Trophoblast cell (in vitro differentiated cells and primary cell): ENCODE data around the gene SBF2.

Experiments
- DNase-seq, 2 donors: peaks; one replicate each; pipeline ENCODE4 v3.0.0-alpha.2; 2016
- H2AFZ ChIP-seq: 2 replicates; pipeline ENCODE4 v1.6.1; 2013; ENCODE audit warnings: low read length, moderate library complexity, mild to moderate bottlenecking; ENCODE audit not compliant: insufficient read depth, poor library complexity
- H2AK5ac ChIP-seq: 2 replicates; pipeline ENCODE4 v1.6.1; 2013; ENCODE audit warnings: mild to moderate bottlenecking, low read length
- H2BK120ac ChIP-seq: 2 replicates; pipeline ENCODE4 v1.6.1; 2013; ENCODE audit warnings: low read length, mild to moderate bottlenecking, moderate library complexity; ENCODE audit not compliant: insufficient read depth, poor library complexity
- H2BK12ac ChIP-seq: 2 replicates; pipeline ENCODE4 v1.6.1; 2013; ENCODE audit warnings: mild to moderate bottlenecking, low read length, moderate library complexity
- H2BK5ac ChIP-seq: 2 replicates; pipeline ENCODE4 v1.6.1; 2013; ENCODE audit warnings: low read length, low read depth, moderate library complexity, mild to moderate bottlenecking; ENCODE audit not compliant: poor library complexity
- H3K14ac ChIP-seq: 2 replicates; pipeline ENCODE4 v1.6.1; 2013; ENCODE audit warnings: mild to moderate bottlenecking, low read length
- H3K18ac ChIP-seq: 2 replicates; pipeline ENCODE4 v1.6.1; 2013; ENCODE audit warnings: mild to moderate bottlenecking, low read length
- H3K23ac ChIP-seq: 2 replicates; pipeline ENCODE4 v1.6.1; 2013; ENCODE audit warnings: low read length
- H3K27ac ChIP-seq: 2 replicates; pipeline ENCODE4 v1.5.1; 2013; ENCODE audit warnings: low read depth, mild to moderate bottlenecking, inconsistent platforms, low read length, moderate library complexity
- H3K27me3 ChIP-seq: 2 replicates; pipeline ENCODE4 v1.6.1; 2013; ENCODE audit warnings: inconsistent platforms, mild to moderate bottlenecking, low read length, moderate library complexity; ENCODE audit not compliant: insufficient read depth
- H3K36me3 ChIP-seq, 2 experiments: 1 replicate in 1 of 2; 2 replicates in 1 of 2; pipeline ENCODE4 v1.6.1; 2013; ENCODE audit warnings: low read length in 2 of 2, mild to moderate bottlenecking in 2 of 2, moderate library complexity in 1 of 2; ENCODE audit not compliant: insufficient read depth in 2 of 2, control insufficient read depth in 1 of 2
- H3K4ac ChIP-seq: 2 replicates; pipeline ENCODE4 v1.6.1; 2013; ENCODE audit warnings: low read depth, mild to moderate bottlenecking, low read length, moderate library complexity
- H3K4me1 ChIP-seq, 2 experiments: 1 replicate in 1 of 2; 2 replicates in 1 of 2; pipeline ENCODE4 v1.6.1; 2013; ENCODE audit warnings: low read length in 2 of 2, mild to moderate bottlenecking in 2 of 2, moderate library complexity in 1 of 2; ENCODE audit not compliant: insufficient read depth in 2 of 2, control insufficient read depth in 1 of 2
- H3K4me2 ChIP-seq: 2 replicates; pipeline ENCODE4 v1.6.1; 2013; ENCODE audit warnings: inconsistent platforms, mild to moderate bottlenecking, low read length, moderate library complexity
- H3K4me3 ChIP-seq: 2 replicates; pipeline ENCODE4 v1.5.1; 2013; ENCODE audit warnings: mild to moderate bottlenecking, low read depth, low read length, inconsistent platforms
- H3K79me1 ChIP-seq: one replicate; pipeline ENCODE4 v1.6.1; 2013; ENCODE audit warnings: low read length
- H3K79me2 ChIP-seq: 2 replicates; pipeline ENCODE4 v1.6.1; 2013; ENCODE audit warnings: low read length, mild to moderate bottlenecking; ENCODE audit not compliant: control insufficient read depth, insufficient read depth, poor library complexity
- H3K9ac ChIP-seq: 2 replicates; pipeline ENCODE4 v1.6.1; 2013; ENCODE audit warnings: mild to moderate bottlenecking, low read length
- H3K9me3 ChIP-seq: 2 replicates; pipeline ENCODE4 v1.6.1; 2013; ENCODE audit warnings: low read depth, mild to moderate bottlenecking, control low read depth, inconsistent platforms, low read length; ENCODE audit not compliant: insufficient read depth
- H4K12ac ChIP-seq: 2 replicates; pipeline ENCODE4 v1.6.1; 2013; ENCODE audit warnings: low read depth, mild to moderate bottlenecking, low read length, moderate library complexity
- H4K8ac ChIP-seq: 2 replicates; pipeline ENCODE4 v1.6.1; 2013; ENCODE audit warnings: low read depth, mild to moderate bottlenecking, low read length, moderate library complexity
- H4K91ac ChIP-seq: one replicate; pipeline ENCODE4 v1.6.1; 2013; ENCODE audit warnings: low read depth, mild to moderate bottlenecking, low read length, moderate library complexity
- WGBS: extraction: QIAGEN DNeasy Blood & Tissue Kit; methylation state at CpG from one replicate; pipeline ENCODE4 v1.1.7; 2013; ENCODE audit warnings: missing lambda C conversion rate; ENCODE audit not compliant: insufficient read length, insufficient coverage; ENCODE audit errors: extremely low coverage; 5-methylcytosine and 5-hydroxymethylcytosine counted together

SBF2 gene

DNA sequence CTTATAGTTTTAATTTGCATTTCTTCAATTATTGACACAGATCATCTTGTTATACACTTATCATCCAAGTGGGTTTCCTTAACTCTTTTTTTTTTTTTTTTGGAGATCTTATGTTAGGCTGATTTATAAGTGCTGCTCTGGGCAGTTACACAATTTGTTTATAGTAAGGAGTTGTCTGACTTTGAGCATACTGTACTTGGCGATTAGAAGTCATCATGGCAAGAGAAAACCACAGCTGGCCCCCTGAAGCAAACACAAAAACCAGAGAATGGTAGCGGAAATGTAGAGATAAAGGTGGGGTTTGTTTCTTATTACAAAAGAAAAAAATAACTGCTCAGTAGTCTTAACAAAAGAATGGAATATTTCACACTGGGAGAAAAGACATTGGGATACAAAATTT, 337.5 kb downstream of the SBF2 start:
- Histone ChIP-seq H3K23ac (no peak overlapping the region), H3K4me1 (peaks cover 0 to 3% of the 10 kb centered on the region in 2 experiments), H3K9me3 (no peaks in the 10 kb centered on the region), H3K4me2 (no peak overlapping the region), H3K79me1 (no peaks in the 10 kb centered on the region), H2AFZ (no peak overlapping the region), H2BK12ac (no peak overlapping the region), H3K27ac (no peak overlapping the region), H3K4me3 (no peak overlapping the region), H4K91ac (no peak overlapping the region), H3K14ac (no peak overlapping the region), H3K4ac (no peak overlapping the region), H3K79me2 (no peaks in the 10 kb centered on the region), H3K36me3 (peaks cover 4 to 11% of the 10 kb centered on the region in 2 experiments), H4K12ac (no peak overlapping the region), H3K27me3 (no peaks in the 10 kb centered on the region), H2BK5ac (no peak overlapping the region), H3K18ac (no peak overlapping the region), H2BK120ac (no peak overlapping the region), H4K8ac (no peak overlapping the region), H2AK5ac (no peak overlapping the region), H3K9ac (no peak overlapping the region)
- no peak for DNase-seq
- no CpG with 5 or more reads among the region's 2 CpGs for WGBS

DNA sequence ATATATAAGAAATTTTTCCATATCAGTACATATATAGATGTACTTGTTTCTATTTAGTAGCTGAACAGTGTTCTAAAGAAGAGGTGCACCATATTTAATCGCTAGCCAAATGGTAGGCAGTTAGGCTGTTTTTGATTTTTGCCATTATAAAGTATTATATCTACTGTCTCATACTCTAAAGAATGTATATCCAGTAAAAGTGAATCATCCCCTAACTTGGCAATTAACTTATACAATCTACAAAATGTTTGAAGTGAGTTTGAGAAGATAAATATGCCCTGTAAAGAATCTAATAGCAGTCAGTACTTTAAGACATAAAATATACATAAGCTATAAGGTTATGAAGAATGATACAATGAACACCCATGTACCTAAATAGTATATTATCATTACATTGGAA, 338.6 kb downstream of the SBF2 start:
- no peak overlapping the region for H3K4ac ChIP-seq
- no peak overlapping the region for H3K4me2 ChIP-seq
- no peak overlapping the region for H3K4me3 ChIP-seq
- H3K9me3 ChIP-seq: no peaks in the 10 kb centered on the region
- no peak overlapping the region for H3K14ac ChIP-seq
- no peak overlapping the region for H4K12ac ChIP-seq
- no peak overlapping the region for H2AFZ ChIP-seq
- no peak overlapping the region for H3K23ac ChIP-seq
- H4K91ac ChIP-seq: no peak overlapping the region
- peaks cover 4 to 11% of the 10 kb centered on the region in 2 experiments for H3K36me3 ChIP-seq
- no peaks in the 10 kb centered on the region for H3K79me2 ChIP-seq
- H3K9ac ChIP-seq: no peak overlapping the region
- peaks cover 0 to 3% of the 10 kb centered on the region in 2 experiments for H3K4me1 ChIP-seq
- H4K8ac ChIP-seq: no peak overlapping the region
- H2BK5ac ChIP-seq: no peak overlapping the region
- no peak overlapping the region for H2AK5ac ChIP-seq
- no peak overlapping the region for H3K27ac ChIP-seq
- no peak for DNase-seq
- no CpG with 5 or more reads among the region's 1 CpG for WGBS
- no peak overlapping the region for H2BK12ac ChIP-seq
- no peak overlapping the region for H3K18ac ChIP-seq
- H3K79me1 ChIP-seq: no peaks in the 10 kb centered on the region
- H3K27me3 ChIP-seq: no peaks in the 10 kb centered on the region
- H2BK120ac ChIP-seq: no peak overlapping the region

DNA sequence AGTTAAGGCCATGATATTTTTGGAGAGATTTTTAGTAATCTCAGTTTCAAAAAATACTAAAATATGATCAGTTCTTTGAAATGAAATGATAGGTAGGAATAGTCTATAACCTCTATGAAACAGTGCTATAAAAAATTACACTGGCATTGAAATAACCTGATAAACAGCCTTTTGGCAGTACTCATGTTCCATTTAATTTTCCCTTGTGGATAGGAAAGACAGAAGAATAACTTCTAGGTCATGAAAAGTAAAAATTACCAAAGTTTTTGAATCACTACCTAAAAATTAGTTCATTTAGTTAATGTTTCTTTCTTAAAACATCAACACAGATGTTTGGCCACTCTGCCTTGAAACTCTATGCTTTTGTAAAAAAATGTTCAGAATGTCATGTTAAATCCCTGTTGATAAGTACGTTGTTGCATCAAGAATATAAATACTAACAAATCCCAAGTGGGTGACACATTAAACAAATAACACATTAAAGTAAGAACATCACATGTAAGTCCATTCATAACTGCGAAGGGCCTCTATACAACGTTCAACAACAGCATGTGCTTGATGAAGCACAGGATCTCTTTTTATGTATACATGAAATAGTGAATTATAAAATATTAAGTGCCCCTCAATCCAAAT, 339.9 kb downstream of the SBF2 start:
- Histone ChIP-seq H3K4ac (no peak overlapping the region), H3K4me1 (peaks cover 0 to 3% of the 10 kb centered on the region in 2 experiments), H2AK5ac (no peak overlapping the region), H3K14ac (no peak overlapping the region), H3K18ac (no peak overlapping the region), H3K9me3 (no peaks in the 10 kb centered on the region), H4K8ac (no peak overlapping the region), H3K79me2 (no peaks in the 10 kb centered on the region), H3K36me3 (peaks cover 1 to 6% of the 10 kb centered on the region in 2 experiments), H3K4me3 (no peak overlapping the region), H3K4me2 (no peak overlapping the region), H3K23ac (no peak overlapping the region), H2BK12ac (no peak overlapping the region), H3K79me1 (no peaks in the 10 kb centered on the region), H3K9ac (no peak overlapping the region), H3K27ac (no peak overlapping the region), H2AFZ (no peak overlapping the region), H3K27me3 (no peaks in the 10 kb centered on the region), H2BK120ac (no peak overlapping the region), H2BK5ac (no peak overlapping the region), H4K12ac (no peak overlapping the region), H4K91ac (no peak overlapping the region)
- WGBS: no CpG with 5 or more reads among the region's 3 CpGs
- no peak for DNase-seq

DNA sequence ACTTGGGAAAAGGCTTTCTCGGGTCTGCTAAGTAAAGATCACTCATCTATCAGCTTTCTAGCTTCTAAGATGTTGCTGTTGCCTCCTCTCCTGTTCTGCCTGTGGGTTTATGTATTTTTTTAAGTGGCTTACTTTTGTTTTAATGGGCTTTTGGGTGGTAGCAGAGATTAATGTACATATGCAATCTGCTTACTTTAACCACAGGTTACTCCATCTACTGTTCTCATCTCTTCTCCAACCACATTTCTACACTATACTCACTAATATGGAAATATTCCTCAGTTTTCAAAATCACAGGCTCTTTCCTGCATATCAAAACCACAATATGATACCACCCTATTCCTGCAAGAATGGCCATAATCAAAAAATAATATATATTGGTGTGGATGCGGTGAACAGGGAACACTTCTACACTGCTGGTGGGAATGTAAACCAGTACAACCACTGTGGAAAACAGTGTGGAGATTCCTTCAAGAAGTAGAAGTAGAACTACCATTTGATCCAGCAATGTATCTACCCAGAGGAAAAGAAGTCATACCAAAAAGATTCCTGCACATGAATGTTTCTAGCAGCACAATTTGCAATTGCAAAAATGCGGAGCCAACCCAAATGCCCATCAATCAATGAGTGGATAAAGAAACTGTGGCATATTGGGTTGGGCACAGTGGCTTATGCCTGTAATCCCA, 341.4 kb downstream of the SBF2 start:
- Histone ChIP-seq H3K36me3 (no peaks in the 10 kb centered on the region), H3K9ac (no peak overlapping the region), H2AFZ (no peak overlapping the region), H4K91ac (no peak overlapping the region), H2BK120ac (no peak overlapping the region), H4K8ac (no peak overlapping the region), H3K79me1 (no peaks in the 10 kb centered on the region), H3K27ac (no peak overlapping the region), H3K23ac (no peak overlapping the region), H3K14ac (no peak overlapping the region), H3K4ac (no peak overlapping the region), H4K12ac (peak overlapping the region; percentile 30), H3K4me2 (no peak overlapping the region), H3K9me3 (no peaks in the 10 kb centered on the region), H3K4me1 (peaks cover 0 to 3% of the 10 kb centered on the region in 2 experiments), H3K4me3 (no peak overlapping the region), H3K18ac (no peak overlapping the region), H3K27me3 (no peaks in the 10 kb centered on the region), H2BK12ac (no peak overlapping the region), H2BK5ac (no peak overlapping the region), H3K79me2 (no peaks in the 10 kb centered on the region), H2AK5ac (no peak overlapping the region)
- no peak for DNase-seq
- no CpG with 5 or more reads among the region's 3 CpGs for WGBS
